ENCODE results near the gene RPS19.

- TF ChIP-seq EZH2 (IDR thresholded peaks at IDR 0.05; ENCODE audit: borderline replicate concordance, low read length): no peak
- TF ChIP-seq CTCF (IDR thresholded peaks at IDR 0.05; ENCODE audit: low read length): no peak
These were observed 4.3 kb downstream of the RPS19 start for GRCh38 chr19:41864374-41864773.
